GM18502 (cell line): ENCODE results near the gene ELMO1.

ENCODE experiments used
- ATAC-seq: cut with Tn5 transposase; IDR thresholded peaks from one replicate; pipeline ENCODE4 v1.9.1; 2021; ENCODE audit warnings: mild to moderate bottlenecking; ENCODE audit not compliant: unreplicated experiment, poor library complexity

ELMO1 gene

GRCh38 chr7:37352974-37353948 is 95.4 kb downstream of the ELMO1 start:
- ATAC-seq = peak; percentile 63

GRCh38 chr7:37352251-37352880 is 96.3 kb downstream of the ELMO1 start:
- no peak for ATAC-seq

GRCh38 chr7:37351716-37352115 is 96.9 kb downstream of the ELMO1 start:
- ATAC-seq = no peak

GRCh38 chr7:37349979-37350590 is 98.6 kb downstream of the ELMO1 start:
- no peak for ATAC-seq

GRCh38 chr7:37348982-37349381 is 99.7 kb downstream of the ELMO1 start:
- ATAC-seq = no peak

- no peak for ATAC-seq
Observed at GRCh38 chr7:37346761-37347160, 101.9 kb downstream of the ELMO1 start.

GRCh38 chr7:37344886-37345579 is 103.6 kb downstream of the ELMO1 start:
- peak; percentile 24 for ATAC-seq

- peak; percentile 66 for ATAC-seq
Observed at GRCh38 chr7:37342688-37343471, 105.8 kb downstream of the ELMO1 start.

GRCh38 chr7:37342176-37342687 is 106.4 kb downstream of the ELMO1 start:
- ATAC-seq = no peak

GRCh38 chr7:37341033-37341630 is 107.5 kb downstream of the ELMO1 start:
- ATAC-seq = peak; percentile 57

GRCh38 chr7:37338966-37339365 is 109.7 kb downstream of the ELMO1 start:
- no peak for ATAC-seq

GRCh38 chr7:37337522-37337921 is 111.1 kb downstream of the ELMO1 start:
- ATAC-seq = no peak

GRCh38 chr7:37336259-37336658 is 112.4 kb downstream of the ELMO1 start:
- ATAC-seq = peak; percentile 93

GRCh38 chr7:37333075-37333474 is 115.6 kb downstream of the ELMO1 start:
- no peak for ATAC-seq

- no peak for ATAC-seq
Observed at GRCh38 chr7:37332243-37333016, 116.2 kb downstream of the ELMO1 start.

GRCh38 chr7:37330775-37331174 is 117.9 kb downstream of the ELMO1 start:
- no peak for ATAC-seq

- no peak for ATAC-seq
Observed at GRCh38 chr7:37329940-37330339, 118.7 kb downstream of the ELMO1 start.

- no peak for ATAC-seq
Observed at GRCh38 chr7:37327288-37327687, 121.4 kb downstream of the ELMO1 start.
